NCI-H1694 (cell line): ENCODE data around the gene SLAIN2.
A peak's percentile ranks its signal among the peaks of the same experiment; 100 is the strongest.

Experiments
- DNase-seq: peaks from one replicate; lab custom pipeline; 2025; lab: John Stamatoyannopoulos, UW

The SLAIN2 gene

DNA sequence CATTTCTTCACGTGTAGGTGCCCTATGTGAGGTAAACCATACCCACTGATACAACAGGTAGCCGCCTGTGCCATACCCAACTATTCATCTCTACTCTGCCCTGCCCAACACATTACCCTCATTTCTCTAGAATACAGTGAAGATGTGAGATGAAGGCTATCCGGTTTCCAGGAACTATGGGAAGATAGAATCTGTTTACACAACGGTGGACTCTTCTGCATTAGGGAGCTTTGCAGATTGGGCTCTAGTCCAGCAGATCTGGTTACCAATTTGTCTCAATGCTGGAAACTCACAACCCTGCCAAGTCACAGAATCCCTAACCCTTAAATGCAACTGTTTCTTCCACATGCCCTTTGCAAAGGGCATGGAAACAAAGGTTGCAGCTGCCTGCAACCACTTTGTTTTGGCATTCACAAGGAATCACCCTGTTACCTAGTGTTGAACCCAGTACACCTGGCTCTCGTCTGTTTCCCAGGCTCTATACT lies 6.4 kb upstream of the SLAIN2 start:
- DNase-seq = no peak

DNA sequence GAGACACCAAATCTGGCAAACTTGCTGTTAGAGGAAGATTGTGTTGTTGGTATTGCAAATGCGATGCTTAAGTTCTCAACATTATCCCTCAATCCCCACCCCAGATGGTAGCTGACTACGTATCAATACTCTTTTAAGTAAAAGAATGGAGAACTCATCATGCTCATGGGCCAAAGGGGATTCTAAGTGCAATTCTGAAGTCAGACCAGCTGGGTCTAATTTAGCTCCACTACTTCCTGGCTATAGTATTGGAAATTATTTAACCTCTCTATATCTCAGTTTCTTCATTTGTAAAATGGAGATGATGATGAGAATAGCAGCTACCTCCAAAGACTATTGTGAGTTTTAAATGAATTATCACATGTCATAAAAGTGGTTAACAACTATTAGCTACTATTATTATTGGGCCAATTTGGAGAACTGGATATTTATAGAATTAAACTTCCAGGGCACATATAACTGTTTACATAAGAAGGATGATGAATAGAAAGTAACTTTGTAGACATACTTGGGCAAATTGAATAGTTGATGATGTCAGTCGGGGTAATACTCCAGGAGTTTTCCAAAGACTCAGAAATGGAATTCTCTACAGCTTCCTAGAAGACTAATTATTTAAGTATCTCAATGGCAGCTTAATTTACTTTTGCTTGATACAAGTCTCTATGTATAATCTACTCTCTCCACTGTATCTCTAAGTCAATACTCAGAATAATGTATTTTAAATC lies 5.0 kb upstream of the SLAIN2 start:
- DNase-seq = no peak

GRCh38 chr4:48337731-48338130 lies 3.6 kb upstream of the SLAIN2 start:
- no peak for DNase-seq

DNA sequence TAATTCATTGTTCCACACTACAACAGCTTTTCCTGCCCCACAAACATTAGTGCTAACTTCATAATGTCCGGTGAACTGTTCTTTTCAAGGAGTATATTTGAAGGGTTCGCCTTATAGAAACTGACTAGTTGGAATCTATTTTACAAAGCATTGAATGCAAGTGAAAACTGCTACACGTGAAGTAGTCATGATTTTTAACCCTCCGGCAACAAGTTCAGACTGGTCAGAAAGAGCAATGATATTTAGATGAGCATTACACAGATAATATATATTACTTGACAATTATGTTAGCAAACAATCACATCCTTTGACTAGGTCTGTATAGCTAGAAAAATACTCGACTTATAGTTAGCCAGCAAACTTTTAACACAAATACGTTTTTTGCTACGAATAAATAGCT lies 1.7 kb upstream of the SLAIN2 start:
- no peak for DNase-seq

DNA sequence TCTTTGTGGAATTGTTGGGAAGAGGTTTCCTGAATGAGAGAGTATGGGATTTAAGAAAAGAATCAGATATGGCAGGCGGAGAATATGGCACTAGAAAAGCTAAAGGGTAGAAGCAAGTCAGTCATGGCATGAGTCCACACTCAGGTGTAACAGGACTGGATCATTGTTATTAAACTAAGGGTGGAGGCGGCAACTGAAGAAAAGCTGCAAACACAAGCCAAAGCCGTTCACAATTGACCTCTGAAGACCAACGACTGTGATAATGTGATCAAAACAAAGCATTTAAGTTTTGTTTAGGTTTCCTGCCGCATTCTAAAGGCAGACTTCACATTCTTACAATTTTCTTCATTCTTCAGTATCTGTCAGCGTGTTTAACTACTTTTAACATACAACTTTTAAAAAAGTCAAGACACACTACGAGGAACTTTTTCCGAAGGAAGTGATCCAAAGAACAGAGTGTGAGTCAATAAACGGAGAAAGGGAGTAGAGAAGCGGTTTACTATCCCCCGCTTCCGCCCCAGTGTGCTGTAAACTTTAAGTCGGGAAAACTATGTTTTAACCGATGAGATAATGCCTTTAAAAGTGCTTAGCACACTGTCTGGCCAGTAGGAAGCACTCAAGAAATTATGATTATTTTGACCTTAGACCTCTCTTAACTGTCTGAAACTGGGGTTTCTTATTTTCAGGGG lies 909 bp upstream of the SLAIN2 start:
- DNase-seq = no peak

DNA sequence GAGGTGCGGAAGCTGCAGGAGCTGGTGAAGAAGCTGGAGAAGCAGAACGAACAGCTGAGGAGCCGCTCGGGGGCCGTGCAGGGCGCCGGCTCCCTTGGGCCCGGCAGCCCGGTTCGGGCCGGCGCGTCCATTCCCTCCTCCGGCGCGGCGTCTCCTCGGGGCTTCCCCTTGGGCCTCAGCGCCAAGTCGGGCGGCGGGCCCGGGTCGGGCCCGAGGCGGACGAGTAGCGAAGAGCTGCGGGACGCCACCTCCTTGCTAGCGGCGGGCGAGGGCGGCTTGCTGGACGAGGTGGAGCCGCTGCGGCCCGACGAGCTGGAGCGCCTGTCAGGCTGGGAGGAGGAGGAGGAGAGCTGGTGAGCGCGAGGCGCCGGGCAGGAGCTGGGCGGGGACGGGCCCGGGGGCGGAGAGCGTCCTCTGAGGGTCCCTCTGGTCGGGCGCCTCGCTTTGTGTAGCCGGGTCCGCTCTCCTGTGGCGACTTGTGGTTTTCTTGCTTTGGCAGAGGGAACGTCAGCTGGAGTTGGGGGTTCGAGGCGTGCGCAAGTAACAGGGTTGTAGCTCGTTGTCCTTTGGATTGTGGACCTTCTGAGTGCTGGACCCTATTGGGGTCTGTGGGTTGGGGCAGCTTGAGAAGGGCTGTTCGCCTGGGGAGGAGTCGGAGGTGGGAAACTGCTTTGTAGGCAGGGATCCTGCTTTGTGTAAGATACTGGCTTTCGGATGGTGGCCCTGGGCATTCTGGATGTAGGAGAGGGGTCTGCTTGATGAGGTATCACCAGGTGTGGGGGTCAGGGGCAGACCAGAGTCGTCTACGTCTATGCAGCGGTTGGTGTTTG lies 662 bp downstream of the SLAIN2 start:
- DNase-seq = peak; percentile 5

- DNase-seq = no peak
Observed at GRCh38 chr4:48342606-48342880, 1.2 kb downstream of the SLAIN2 start.

DNA sequence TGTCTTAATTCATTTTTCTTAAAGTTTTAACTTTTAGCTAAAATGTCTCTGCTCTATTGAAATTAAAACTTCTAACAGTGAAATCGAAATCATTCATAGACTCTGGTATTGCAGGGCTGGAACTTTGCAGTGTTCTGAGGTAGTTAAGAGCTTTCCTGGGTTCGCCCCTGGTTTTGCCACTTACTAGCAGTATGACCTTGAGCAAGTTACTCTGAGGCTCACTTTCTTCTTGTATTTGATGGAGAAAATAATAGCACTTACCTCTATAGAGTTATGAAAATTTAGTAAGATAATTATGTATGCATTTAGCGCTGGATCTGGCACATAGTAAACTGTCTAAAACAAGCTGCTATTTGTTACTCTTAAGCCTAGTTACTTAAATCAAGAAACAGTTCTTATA lies 1.7 kb downstream of the SLAIN2 start:
- no peak for DNase-seq

DNA sequence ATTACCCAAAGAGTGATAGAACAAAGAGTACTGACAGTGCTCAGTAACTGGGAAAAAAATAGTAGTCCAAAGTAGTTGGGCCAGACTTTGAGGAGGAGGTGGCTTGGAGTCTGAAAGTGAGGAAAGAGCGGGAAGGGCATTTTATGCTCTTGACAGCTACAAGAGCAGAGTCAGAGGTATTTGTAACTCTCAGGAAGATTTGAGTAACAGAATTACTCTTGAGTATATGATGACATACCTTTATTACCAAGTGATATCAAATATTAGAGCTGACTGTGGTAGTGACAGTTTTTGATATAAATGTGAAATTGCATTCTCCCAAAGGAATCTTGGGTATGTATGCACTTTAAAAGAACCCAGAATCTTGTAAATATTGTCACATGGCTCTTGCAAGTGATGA lies 2.2 kb downstream of the SLAIN2 start:
- no peak for DNase-seq

DNA sequence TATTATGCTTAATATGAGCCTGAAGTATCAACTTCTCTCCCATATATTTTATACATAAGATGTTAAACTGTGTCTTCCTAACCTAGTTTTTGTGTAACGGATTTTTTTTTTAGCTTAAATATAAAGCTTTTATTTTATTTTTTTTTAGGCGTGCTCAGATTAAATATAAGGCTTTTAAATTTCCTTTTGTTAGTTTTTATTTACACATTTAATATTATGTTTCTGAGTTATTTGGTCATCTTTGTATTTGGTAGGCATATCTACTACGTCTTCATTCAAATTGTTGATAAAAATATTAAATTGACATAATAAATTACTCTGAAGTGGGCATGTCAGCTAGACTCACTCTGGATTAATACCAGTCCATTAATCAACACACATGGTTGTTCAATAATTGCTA lies 4.2 kb downstream of the SLAIN2 start:
- no peak for DNase-seq

GRCh38 chr4:48346594-48346993 lies 5.3 kb downstream of the SLAIN2 start:
- DNase-seq = no peak

- no peak for DNase-seq
Observed at GRCh38 chr4:48347282-48347921, 6.1 kb downstream of the SLAIN2 start.

DNA sequence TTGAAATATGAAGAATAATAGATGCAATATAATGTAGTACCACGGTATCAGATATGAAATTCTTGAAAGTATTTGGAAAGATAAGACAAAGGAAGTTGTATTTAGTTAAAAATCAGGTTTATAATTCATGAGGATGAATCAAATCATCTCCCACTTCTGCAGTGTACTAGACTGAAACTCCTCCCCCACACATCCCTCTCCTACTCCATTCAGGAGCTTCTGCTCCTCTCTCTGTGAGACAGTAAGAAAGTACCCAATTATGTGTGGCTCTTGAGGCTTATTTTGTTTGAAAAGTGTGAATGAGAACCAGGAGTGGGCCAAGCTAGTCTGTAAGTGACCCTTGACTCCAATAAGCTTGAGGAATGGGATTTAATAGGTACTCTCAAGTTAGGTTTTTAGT lies 9.5 kb downstream of the SLAIN2 start:
- DNase-seq = no peak

DNA sequence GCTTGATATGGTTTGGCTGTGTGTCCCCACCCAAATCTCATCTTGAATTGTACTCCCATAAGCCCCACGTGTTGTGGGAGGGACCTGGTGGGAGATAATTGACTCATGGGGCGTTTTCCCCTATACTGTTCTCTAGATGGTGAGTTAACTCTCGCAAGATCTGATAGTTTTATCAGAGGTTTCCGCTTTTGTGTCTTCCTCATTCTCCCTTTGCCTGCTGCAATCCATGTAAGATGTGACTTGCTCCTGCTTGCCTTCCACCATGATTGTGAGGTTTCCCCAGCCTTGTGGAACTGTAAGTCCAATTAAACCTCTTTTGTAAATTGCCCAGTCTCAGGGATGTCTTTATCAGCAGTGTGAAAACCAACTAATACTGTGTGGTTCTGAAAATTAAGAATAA lies 11.5 kb downstream of the SLAIN2 start:
- DNase-seq = no peak

DNA sequence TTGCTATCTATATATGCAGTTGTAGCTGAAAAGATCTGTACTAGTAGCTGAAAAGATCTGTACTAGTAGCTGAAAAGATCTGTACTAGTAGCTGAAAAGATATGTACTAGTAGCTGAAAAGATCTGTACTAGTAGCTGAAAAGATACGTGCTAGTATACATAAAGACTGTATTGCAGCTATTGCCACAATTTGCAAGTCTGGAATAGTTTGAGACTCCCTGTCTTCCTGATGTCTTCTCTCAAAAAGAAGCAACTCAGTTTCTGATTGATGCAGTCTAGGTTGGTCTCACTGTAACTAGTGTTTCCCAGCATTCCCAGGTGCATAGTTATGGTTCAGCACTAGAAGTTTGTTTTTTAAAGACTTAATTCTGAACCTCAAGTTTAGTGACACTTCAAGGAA lies 15.0 kb downstream of the SLAIN2 start:
- no peak for DNase-seq

DNA sequence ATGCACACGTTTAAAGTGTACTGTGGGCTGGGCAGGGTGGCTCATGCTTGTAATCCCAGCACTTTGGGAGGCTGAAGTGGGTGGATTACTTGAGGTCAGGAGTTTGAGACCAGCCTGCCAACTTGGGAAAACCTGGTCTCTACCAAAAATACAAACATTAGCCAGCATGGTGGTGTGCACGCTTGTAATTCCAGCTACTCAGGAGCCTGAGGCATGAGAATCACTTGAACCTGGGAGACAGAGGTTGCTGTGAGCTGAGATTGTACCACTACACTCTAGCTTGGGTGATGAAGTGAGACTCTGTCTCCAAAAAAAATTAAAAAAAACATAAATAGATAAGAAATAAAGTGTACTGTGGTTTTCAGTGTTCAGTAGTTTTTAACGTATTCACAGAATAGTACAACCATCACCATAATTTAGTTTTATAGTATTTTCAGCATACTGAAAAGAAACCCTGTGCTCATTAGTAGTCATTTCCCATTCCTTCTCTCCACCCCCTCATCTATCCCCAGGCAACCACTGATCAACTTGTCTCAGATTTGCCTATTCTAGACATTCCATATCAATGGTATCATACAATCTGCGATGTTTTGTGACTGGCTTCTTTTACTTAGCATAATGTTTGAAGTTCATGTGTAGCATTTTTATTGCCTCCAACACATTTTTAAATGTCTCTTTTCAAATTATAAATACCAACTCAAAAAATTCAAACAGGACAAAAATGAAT lies 19.1 kb downstream of the SLAIN2 start:
- no peak for DNase-seq

- DNase-seq = no peak
Observed at GRCh38 chr4:48361012-48361400, 19.7 kb downstream of the SLAIN2 start.

GRCh38 chr4:48366611-48367010 lies 25.3 kb downstream of the SLAIN2 start:
- DNase-seq = no peak

GRCh38 chr4:48367016-48367415 lies 25.7 kb downstream of the SLAIN2 start:
- DNase-seq = no peak

- no peak for DNase-seq
Observed at GRCh38 chr4:48368389-48368788, 27.1 kb downstream of the SLAIN2 start.

GRCh38 chr4:48369248-48369647 lies 27.9 kb downstream of the SLAIN2 start:
- no peak for DNase-seq

- no peak for DNase-seq
Observed at GRCh38 chr4:48369771-48370170, 28.4 kb downstream of the SLAIN2 start.
